NCI-H2227 treated with DMSO at 0.1 percent for 48 hours (cell line): ENCODE data around the gene TMEM170A.
"Not testable (repeated sequence)": the region's sequence is repeated elsewhere in the genome, so short reads cannot be mapped to it uniquely, and the experiment has no call there.

ENCODE experiments used
- DNase-seq: peaks from one replicate; lab custom pipeline; 2025; lab: John Stamatoyannopoulos, UW

Gene TMEM170A

DNA sequence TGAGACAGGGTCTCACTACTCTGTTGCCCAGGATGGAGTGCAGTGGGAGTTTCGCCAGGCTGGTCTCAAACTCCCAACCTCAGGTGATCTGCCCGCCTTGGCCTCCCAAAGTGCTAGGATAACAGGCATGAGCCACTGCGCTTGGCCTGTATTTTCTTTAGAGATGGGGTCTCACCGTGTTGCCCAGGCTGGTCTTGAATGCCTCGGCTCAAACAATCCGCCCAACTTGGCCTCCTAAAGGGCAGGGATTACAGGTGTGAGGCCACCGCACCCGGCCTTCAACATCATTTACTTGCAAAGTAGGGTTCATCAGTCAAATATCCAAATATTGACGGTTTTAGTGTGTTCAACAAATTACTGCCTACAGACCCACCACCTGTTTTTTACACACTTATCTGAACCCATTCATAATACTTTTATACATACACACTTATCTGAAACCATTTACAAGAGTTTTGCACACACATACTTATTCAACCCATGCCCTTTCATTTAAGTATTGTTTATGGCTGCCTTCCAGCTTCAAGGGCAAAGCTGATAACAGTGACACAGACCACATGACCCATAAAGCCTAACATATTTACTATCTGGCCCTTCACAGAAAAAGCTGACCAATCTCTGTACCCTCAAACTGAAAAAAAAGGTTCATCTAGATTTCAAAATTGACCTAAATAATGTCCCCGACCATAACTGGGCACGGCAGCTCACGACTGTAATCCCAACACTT, 11.9 kb downstream of the TMEM170A start:
- no peak for DNase-seq

DNA sequence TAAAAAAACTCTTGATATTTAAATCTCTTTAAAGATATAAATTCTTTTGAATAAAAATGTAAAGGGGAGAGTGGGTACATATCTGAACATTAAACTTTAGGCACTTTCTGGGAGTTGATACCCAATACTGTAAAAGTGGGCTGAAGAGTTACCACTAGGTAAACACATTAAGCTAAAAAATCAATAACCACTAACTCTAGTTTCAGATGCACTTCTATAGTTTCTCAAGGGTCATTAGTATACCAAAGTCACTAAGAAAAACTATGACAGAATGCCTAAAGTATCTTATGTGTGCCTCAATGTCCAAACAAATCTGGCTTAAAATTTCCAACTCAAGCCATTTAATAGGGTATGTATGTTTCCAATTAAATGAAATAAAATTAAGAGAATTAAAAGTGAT, 18.1 kb downstream of the TMEM170A start:
- no peak for DNase-seq

DNA sequence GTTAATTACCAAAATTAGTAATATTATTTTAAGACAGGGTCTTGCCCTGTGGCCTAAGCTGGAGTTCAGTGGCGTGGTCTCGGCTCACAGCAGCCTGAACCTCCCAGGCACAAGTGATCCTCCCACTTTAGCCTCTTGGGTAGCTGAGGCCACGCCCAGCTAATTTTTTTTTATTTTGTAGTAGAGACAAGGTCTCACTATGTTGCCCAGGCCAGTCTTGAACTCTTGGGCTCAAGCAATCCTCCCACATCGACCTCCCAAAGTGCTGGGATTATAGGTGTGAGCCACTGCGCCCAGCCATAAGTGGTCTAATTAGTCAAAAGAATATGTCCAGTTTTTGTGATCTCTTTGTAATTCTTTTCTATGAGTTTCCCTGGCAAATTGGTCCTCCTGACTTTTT, 19.2 kb downstream of the TMEM170A start:
- no peak for DNase-seq

DNA sequence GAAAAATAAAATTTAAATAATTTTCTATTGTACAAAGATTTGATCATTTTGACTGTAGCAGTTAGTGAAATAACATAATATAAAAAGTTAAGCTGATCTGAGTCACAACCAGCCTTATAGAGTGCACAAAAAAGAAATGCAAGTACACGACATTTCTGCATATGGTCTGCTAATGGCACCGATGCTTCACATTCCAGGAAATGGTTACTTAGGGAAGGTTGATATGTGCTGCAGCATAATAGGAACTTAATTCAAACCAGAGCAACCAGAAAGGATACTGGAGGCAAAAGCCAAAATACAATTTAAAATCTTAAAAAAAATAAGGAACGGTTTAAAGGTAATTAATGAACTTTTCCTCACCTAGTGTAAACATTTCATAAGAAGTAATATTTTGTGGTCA, 21.2 kb downstream of the TMEM170A start:
- DNase-seq = no peak

DNA sequence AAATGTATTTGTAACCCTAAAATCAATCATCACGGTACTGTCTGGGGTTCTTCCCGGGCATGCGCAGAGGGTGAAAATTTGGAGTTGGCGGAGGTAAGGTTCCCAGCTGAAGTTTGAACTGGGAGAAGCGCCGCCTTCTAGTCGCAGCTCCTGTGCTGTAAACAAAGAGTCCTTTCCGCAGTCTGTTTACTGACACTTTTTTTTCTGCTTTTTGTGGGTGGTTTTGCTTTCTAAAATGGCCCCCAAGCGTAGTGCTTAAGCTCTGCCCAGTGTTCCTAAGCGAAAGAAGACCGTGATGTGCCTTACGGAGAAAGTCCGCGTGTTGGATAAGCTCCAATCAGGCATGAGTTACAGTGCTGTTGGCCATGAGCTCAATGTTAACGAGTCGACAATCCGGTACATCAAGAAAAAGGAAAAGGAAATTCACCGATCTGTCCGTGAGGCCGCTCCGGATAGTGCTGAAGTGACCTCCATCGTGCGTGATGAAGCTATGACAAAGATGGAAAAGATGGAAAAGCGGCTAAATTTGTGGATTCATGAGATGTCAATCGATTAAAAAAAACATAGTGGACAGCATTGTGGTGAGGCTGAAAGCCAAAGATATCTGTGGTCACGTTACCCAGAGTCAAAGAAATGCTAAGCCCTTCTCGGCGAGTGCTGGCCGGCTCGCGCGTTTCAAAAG, 30.6 kb downstream of the TMEM170A start:
- no peak for DNase-seq

GRCh38 chr16:75432828-75433731, 31.4 kb downstream of the TMEM170A start, which contains the start of gene CFDP1:
Gene CFDP1, minus strand, starts transcription at chr16:75433503. Its CDS starts 151 bp downstream, at chr16:75433352.
- peak; percentile 89 for DNase-seq

- no peak for DNase-seq
These were observed 34.7 kb downstream of the TMEM170A start for GRCh38 chr16:75429621-75430403.

DNA sequence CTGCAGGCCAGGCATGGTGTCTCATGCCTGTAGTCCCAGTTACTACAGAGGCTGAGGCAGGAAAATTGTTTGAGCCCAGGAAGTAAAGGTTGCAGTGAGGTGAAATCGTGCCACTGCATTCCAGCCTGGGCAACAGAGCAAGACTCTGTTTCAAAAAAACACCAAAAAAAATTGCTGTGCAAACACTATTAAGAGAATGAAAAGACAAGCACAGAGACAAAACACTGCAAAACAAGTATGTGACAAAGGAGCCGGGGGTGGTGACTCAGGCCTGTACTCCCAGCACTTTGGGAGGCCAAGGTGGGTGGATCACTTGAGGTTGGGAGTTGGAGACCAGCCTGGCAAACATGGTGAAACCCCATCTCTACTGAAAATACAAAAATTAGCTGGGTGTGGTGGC, 38.0 kb downstream of the TMEM170A start:
- DNase-seq = not testable (repeated sequence)

GRCh38 chr16:75424105-75424762, 40.3 kb downstream of the TMEM170A start:
- not testable (repeated sequence) for DNase-seq

- no peak for DNase-seq
These were observed 40.8 kb downstream of the TMEM170A start for GRCh38 chr16:75423723-75424104.

GRCh38 chr16:75421820-75422126, 42.7 kb downstream of the TMEM170A start:
- DNase-seq = no peak

DNA sequence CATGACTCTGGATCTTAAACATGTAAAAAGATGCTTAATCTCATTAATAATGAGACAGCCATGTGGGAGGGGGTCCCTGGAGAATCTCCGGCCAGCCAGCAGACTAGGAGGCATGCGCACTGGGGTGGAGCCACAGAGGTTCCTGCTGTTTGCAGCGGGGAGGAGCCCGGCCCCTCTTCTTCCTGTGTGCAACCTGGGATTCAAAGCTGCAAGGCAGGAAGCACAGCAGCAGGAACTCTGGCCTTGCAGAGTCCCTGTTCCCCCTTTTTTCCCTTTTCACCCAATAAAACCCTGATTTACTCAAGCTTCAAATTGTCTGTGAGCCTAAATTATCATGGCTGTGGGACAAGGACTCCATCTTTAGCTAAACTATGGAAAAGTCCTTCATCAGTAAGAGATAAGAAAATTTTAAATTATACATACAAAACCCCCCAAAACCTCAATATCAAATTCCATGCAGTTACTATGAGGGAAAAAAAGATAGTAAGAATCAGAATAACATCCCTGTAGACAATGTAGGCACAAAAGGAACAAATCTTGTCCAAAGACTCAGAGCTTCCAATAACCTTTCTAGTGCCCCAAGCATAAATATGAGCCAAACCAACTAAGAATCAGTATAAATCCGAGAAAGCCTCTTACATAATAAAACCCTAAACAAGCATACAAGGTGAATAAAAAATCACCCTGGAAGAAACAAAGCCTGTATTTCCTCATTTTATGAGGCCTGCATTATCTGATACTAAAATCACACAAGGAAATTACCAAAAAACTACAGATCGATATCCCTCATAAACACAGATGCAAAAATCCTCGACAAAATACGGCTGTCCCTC, 43.3 kb downstream of the TMEM170A start:
- DNase-seq = peak; percentile 58

DNA sequence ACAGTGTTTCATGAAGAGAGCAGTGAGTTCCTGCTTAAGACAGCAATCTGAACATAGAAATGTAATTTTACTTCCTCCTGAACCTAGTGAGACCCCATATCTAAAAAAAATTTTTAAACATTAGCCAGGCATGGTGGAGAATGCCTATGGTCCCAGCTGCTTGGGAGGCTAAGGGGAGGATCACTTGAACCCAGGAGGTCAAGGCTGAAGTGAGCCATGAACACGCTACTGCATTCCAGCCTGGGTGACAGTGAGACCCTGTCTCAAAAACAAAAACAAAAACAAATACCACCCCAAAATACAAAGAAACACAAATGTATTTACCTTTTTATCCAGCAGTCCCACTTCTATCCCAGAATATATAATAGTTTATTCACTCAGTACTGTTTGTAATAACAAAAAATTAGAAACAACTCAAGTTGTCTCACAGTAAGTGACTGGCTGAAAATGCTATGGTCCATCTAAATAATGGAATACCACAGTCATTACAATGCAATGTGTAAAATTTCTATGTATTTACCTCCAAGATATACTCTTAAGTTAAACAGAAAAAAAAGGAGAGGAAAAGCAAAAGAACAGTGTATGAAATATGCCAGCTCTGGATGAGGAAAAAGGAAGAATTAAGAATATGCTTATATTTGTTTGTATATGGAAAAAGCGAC, 47.5 kb downstream of the TMEM170A start:
- no peak for DNase-seq

DNA sequence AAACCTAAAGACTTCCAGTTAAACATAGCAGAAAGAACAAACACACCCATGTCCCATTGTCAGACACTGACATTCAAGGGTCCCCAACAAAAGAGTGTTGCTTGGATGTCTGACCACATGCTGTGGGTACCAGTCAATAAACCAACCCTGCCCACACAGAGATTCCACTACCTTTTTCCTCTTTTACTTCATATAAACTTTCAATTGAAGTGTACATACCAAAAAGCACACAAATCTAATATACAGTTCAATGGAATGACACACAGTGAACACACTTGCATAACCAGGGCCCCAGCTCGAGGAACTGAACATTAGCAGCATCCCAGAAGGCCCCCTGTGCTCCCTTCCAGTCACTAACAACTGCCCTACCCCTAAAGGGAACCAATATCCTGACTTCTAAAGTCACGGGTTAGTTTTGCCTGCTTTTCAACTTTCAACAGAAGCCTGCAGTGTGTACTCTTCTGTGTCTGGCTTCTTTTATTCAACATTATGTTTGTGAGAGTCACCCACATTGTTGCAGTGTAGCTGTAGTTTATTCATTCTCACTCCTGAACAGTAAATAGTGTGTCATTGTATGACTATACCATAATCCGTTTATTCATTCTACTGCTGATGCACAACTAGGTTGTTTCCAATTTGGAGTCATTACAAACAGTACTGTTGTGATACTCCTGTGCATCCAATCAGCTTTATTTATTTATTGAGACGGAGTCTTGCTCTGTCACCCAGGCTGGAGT, 49.2 kb downstream of the TMEM170A start:
- DNase-seq = no peak

DNA sequence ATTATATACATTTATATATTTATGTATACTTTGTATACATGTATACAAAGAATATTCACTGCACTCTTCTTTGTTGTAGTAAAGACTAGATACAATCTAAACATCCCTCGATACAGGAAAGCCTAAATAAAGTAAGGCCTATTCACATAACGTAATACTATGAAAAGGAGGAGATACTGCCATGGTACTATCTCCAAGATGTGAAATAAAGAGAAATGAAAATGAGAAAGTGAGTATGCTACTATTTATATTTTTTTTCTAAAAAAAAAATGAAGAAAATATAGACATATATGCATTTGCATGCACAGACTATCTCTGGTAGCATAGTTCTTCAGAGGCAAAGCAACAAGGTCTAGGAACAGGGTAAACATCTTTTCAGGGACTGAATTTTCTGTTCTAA, 50.5 kb downstream of the TMEM170A start:
- no peak for DNase-seq

DNA sequence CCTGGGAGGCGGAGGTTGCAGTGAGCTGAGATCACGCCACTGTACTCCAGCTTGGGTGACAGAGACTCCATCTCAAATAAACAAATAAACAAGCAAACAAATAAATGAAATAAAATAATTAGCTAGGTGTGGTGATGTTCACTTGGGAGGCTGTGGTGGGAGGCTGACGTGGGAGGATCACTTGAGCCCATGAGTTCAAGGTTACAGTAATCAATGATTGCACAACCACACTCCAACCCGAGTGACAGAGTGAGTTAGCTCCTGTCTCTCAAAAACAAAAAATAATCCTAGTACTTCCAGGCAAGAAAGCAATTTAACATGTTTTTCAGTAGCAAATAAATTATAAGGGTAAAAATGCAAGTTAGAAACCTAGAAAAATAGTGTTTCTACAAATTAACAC, 57.5 kb downstream of the TMEM170A start:
- no peak for DNase-seq

- peak; percentile 12 for DNase-seq
These were observed 61.5 kb downstream of the TMEM170A start for GRCh38 chr16:75402821-75403475.

DNA sequence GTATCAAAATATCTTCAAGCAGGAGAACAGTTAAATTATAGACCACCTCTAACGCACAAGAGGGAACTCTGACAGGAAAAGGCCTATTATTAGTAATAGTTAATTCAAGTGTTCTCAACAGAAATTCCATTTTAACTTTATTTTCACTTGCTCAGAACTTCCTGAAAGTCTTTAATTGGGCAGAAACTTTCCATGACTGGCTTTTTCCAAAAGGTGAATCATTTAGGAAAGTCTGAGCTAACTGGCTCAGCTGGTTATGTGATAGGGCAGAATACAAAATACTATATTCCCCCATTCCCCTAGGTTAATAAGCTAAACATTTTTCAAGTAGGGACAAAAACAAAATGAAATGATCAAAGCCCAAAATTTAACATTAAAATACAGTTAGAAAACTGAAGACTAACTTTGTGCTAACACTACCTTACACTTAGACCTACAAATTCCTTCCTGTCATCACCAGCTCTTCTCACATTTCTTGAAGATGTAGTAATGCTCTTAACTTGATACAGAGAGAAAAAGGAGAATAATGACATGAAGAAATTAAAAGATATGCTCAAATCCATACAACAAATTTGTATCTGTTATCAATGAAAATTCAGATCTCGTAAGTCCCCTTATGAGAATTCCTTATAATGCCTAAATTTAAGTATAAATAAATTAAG, 62.2 kb downstream of the TMEM170A start:
- no peak for DNase-seq
